GM12891 (cell line): Measurements from ENCODE around the gene OSBP2.

Experiments
- PAX5 ChIP-seq: IDR thresholded peaks from 2 replicates; pipeline ENCODE4 v1.6.1; 2011; ENCODE audit warnings: low read length, moderate library complexity, mild to moderate bottlenecking; ENCODE audit not compliant: insufficient read depth, severe bottlenecking
- POLR2A ChIP-seq: IDR thresholded peaks from 2 replicates; pipeline ENCODE4 v1.6.1; 2011; ENCODE audit warnings: low read depth, low read length, control low read depth
- POLR2AphosphoS5 ChIP-seq: IDR thresholded peaks from 2 replicates; pipeline ENCODE4 v1.6.1; 2011; ENCODE audit warnings: low read depth, low read length, control low read depth
- POU2F2 ChIP-seq: IDR thresholded peaks from 2 replicates; pipeline ENCODE4 v1.6.1; 2011; ENCODE audit warnings: low read depth, mild to moderate bottlenecking, control low read depth, low read length, moderate library complexity
- SPI1 ChIP-seq: IDR thresholded peaks from 2 replicates; pipeline ENCODE4 v1.6.1; 2011; ENCODE audit warnings: low read depth, low read length, control low read depth
- TAF1 ChIP-seq: IDR thresholded peaks from 2 replicates; pipeline ENCODE4 v1.6.1; 2011; ENCODE audit warnings: low read depth, low read length, control low read depth

DNA sequence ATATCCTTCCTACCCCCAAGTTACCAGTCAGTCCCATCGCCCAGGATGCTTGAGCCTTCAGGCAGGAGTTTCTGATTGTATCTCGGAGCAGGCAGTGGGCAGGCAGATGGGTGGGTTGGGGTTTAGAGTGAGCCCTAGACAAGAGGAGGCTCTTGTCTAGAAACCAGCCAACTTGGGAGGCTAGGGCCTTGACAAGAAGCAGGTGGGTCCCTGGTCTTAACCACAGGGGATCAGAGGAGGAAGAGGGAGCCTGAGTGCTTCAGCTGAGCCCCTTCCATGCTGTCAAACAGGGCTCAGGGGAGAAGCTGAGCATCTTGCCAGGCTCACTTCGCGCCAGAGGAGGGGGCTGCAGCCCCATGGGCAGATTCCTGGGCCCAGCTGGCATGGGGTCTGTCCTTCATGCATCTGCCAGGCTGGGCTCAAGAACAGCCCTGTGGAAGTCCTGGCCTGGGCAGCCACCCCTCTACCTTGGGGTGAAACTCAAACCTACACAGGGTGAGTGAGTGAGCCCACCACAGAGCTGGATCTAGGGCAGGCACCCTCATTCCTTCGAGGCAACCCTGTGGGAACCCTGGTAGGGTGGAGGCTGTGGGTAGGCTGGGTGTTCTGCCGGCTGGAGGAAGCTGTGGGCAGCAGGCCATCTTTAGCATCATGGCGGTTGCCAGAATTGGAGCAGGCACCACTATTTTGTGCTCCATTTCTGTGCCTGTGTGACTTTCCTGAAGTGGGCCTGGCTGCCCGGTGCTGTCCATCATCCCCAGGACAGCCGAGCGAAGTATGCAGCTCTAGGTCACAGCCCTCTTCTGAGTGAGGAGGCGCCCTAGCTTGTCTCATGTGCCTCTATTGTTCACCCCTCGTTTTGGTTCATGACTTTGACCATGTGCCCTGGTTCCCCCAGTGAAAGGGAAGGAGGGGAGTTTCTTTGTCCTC, 165.8 kb downstream of the OSBP2 start:
- TF ChIP-seq POLR2A: no peak
- TF ChIP-seq TAF1: no peak
- TF ChIP-seq POLR2AphosphoS5: no peak
- no peak for TF ChIP-seq POU2F2
- TF ChIP-seq SPI1: no peak
- TF ChIP-seq PAX5: no peak
